Stimulated activated CD4-positive, alpha-beta T cell treated with anti-CD3 and anti-CD28 coated beads, TNF-alpha, amount 100 ng/mL, for 1 hour (primary cell): ENCODE measurements around the gene RAB6A.

ENCODE experiments used
- DNase-seq, 3 donors: peaks; one replicate each; pipeline ENCODE4 v3.0.0-alpha.2; 2020; ENCODE audit warnings: low read depth in 3 of 3, low spot score in 1 of 3

RAB6A gene

GRCh38 chr11:73633999-73634398, 126.9 kb downstream of the RAB6A start:
- DNase-seq: no peak

- DNase-seq: no peak
Observed at GRCh38 chr11:73632996-73633395, 127.9 kb downstream of the RAB6A start.

DNA sequence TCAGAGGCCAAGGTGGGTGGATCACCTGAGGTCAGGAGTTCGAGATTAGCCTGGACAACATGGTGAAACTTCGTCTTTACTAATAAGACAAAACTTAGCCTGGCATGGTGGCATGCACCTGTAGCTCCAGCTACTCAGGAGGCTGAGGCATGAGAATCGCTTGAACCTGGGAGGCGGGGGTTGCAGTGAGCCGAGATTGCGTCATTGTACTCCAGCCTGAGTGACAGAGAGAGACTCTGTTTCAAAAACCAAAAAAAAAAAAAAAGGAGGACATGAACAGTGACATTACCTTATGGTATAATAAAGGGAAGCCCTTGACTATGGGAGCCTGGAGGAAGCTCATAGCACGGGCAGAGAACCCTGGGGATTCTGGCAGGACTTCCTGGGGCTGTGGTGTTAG, 131.0 kb downstream of the RAB6A start:
- no peak for DNase-seq

DNA sequence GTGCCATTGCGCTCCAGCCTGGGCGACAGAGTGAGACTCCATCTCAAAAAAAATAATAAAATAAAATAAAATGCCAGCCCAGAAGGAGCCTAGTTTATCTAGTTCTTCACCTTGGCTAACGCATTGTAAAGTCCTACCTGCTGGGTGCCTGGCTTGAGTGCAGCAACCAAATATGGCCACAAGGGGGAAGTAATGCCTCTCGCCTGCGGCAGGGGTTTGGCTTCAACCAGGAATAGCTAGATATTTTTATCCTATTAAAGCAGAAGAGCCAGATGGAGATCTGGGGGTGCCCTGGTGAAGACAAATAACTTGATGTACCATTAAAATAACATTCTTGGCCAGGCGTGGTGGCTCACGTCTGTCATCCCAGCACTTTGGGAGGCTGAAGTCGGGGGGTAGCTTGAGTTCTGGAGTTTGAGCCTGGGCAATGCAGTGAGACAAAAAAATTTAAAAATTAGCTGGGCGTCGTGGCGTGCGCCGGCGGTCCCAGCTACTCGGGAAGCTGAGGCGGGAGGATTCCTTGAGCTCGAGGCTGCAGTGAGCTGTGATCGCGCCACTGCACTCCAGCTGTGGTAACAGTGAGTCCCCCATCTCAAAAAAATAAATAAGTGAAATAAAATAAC, 135.1 kb downstream of the RAB6A start:
- peak; percentile 23 to 42 (median 39) for DNase-seq
